Superior temporal gyrus (tissue), 1 donor: ENCODE results near the gene TEX264.
"Not testable (repeated sequence)": the region's sequence is repeated elsewhere in the genome, so short reads cannot be mapped to it uniquely, and the experiment has no call there.

Experiments
- DNase-seq: peaks from one replicate; pipeline ENCODE4 v3.0.0-alpha.2; 2016; ENCODE audit errors: extremely low spot score

Gene TEX264, protein sequence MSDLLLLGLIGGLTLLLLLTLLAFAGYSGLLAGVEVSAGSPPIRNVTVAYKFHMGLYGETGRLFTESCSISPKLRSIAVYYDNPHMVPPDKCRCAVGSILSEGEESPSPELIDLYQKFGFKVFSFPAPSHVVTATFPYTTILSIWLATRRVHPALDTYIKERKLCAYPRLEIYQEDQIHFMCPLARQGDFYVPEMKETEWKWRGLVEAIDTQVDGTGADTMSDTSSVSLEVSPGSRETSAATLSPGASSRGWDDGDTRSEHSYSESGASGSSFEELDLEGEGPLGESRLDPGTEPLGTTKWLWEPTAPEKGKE

GRCh38 chr3:51670823-51671733, at the start of gene TEX264:
Gene TEX264, plus strand, starts transcription at chr3:51671252. Its CDS starts 3,053 bp downstream, at chr3:51674305.
- DNase-seq: peak; percentile 91

- no peak for DNase-seq
Measured at GRCh38 chr3:51622413-51622812, 48.6 kb upstream of the TEX264 start.

GRCh38 chr3:51622868-51623267, 48.2 kb upstream of the TEX264 start:
- peak; percentile 74 for DNase-seq

- DNase-seq: no peak
Measured at GRCh38 chr3:51630513-51630912, 40.5 kb upstream of the TEX264 start.

DNA sequence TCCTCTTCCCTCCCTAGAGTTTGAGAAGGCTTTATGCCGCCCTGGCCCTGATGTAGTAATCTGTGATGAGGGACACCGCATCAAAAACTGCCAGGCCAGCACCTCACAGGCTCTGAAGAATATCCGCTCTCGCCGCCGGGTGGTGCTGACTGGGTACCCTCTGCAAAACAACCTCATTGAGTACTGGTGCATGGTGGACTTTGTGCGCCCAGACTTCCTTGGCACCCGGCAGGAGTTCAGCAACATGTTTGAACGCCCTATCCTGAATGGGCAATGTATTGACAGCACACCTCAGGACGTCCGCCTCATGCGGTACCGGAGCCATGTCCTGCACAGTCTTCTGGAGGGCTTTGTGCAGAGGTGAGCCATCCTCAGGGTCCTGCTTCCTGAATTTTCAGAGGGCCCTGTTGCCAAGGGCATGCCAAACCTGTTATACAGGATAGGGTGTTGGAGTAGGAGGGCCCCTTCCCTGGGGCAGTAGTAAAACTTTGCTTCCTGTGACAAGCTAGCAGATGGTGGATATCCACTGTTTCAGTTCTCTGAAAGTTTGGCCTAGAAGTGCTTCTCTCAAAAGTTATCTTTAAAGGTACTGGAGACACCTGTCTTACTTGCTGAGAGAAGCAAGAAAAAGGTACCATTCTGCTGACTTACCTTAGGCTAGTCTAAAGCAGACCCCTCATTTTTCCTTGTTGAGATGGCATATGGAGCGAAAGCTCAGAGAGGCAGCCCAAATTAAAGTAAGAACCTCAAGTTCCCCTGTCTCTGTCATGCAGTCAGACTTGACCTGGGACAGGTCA, 33.7 kb upstream of the TEX264 start:
- no peak for DNase-seq

- DNase-seq: no peak
Measured at GRCh38 chr3:51637941-51638471, 33.0 kb upstream of the TEX264 start.

GRCh38 chr3:51642462-51642861, 28.6 kb upstream of the TEX264 start:
- DNase-seq: no peak

DNA sequence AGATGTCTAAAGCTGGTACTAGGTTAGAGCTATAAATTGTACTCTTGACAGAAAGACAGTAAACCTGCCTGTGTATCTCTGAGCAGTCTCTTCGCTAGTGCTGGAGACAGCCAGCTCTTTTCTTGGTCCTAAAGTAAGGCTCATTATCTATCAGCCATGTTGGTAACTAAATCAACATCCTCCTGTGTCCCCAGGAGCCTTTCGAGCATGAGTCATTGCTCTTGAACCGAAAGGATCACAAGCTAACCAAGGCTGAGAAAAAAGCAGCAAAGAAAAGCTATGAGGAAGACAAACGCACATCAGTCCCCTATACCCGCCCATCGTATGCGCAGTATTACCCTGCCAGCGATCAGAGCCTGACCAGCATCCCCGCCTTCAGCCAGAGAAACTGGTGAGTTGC, 25.0 kb upstream of the TEX264 start:
- DNase-seq: no peak

GRCh38 chr3:51652103-51652502, 18.9 kb upstream of the TEX264 start:
- not testable (repeated sequence) for DNase-seq

DNA sequence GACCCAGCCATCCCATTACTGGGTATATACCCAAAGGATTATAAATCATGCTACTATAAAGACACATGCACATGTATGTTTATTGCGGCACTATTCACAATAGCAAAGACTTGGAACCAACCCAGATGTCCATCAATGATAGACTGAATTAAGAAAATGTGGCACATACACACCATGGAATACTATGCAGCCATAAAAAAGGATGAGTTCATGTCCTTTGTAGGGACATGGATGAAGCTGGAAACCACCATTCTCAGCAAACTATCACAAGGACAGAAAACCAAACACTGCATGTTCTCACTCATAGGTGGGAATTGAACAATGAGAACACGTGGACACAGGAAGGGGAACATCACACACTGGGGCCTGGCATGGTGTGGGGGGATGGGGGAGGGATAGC, 17.6 kb upstream of the TEX264 start:
- DNase-seq: not testable (repeated sequence)

DNA sequence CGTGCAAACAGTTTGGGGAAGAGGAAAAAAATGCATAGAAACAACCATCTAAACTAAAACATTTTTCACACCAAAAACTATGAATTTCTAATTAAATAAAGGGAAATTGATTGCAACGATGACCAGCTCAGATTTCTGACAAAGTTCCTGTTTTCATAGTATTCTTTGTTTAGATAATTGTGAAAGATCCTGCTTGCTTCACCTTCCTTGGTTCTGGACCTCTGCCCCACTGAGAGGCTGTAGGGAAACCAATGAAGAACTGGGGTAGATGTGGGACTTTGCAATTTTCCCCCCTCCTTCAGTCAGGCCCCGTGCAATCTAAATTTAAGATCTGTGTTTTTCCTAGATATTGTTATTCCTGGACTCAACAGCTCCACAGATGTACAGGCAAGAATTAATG, 13.8 kb upstream of the TEX264 start:
- no peak for DNase-seq

DNA sequence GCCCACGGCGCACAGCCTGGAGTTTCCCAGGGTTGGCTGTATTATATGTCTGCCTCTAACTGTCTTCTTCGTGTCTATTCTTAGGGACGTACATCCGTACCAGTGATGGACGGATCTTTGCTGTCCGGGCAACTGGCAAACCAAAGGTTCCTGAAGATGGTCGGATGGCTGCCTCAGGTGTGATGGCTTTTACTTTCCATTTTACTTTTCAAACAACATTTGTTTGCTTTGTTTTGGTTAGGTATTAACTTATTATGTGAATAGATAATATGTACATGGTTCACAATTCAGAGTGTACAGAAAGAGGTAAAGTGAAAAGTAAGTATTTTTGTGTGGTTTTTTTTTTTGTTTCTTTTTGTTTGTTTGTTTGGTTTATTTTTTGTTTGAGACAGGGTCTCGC, 11.1 kb upstream of the TEX264 start:
- DNase-seq: no peak

GRCh38 chr3:51662456-51662855, 8.6 kb upstream of the TEX264 start:
- DNase-seq: no peak

- no peak for DNase-seq
Measured at GRCh38 chr3:51668756-51669155, 2.3 kb upstream of the TEX264 start.

DNA sequence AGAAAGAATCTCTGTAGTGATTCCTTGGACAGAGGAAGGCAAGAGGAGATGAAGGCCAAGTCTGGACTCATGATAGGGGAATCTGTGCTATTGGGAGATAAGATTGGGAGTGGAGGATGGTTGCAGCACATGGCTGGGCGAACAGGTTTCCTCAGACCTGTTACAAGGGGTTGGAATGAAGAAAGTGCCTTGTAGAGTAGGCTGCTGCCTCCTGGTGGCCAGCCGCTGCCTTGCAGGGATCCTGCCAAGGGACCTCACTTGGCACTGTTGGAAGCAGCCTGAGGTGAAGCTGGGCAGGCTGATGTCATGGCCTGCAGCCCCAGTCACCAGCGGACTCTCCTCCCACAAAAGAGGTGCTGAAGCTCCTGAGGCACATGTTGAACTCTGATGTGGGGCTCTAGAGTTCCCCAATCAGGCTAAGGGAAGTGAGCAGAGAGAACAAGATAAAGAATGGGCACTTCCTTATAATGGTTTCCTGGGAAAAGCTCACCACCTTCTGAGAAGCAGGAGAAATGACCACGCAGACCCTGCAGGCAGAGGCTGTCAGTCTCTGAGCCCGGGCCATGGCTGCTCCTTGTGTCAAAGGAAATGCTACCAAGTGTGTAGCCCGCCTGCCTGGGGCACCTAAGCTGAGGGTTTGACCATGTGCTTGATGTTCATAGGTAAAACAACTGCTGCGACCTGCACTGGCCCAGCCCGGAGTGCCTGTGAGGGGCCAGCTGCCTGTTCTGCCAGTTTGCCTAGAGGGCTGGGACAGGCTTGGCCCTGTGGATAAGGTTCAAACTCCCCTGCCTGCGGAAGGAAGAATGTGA, 1.6 kb upstream of the TEX264 start:
- peak; percentile 84 for DNase-seq

DNA sequence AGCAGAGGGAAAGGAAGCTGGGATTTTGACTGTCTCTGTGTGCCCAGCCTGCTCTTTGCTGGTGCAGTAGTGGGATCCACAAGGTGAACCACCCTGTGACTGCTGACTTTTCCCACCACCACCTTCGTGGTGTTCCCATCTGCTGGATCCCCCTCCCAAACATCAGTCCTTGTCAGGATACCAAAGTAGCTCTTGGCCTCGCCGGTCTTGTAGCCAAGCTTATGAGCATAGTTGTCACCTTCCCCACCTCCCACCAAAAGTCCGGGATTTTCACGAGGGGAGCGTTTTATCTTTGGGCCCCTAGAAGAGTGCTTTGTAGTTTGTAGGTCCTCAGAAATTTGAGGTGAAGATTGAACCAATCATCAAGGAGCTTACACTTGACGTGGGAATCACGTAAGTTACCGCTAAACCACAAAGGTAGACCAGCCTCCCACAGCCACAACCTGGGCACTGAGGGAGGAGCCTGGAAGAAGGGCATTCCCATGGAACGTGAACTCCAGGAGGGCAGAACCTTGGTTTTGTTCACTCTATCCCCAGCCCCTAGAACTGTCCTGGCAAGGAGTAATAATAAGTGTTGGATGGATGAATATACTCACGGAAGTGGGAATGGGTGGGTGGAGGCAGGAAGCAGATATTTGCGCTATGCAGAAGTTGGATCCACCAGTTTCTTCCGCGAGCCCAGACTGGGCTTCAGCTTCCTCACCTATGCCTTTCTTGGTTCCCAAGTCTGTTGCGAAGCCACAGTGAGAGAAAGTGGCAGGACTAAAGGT, 814 bp upstream of the TEX264 start:
- no peak for DNase-seq

- no peak for DNase-seq
Measured at GRCh38 chr3:51671734-51672475, 853 bp downstream of the TEX264 start.

DNA sequence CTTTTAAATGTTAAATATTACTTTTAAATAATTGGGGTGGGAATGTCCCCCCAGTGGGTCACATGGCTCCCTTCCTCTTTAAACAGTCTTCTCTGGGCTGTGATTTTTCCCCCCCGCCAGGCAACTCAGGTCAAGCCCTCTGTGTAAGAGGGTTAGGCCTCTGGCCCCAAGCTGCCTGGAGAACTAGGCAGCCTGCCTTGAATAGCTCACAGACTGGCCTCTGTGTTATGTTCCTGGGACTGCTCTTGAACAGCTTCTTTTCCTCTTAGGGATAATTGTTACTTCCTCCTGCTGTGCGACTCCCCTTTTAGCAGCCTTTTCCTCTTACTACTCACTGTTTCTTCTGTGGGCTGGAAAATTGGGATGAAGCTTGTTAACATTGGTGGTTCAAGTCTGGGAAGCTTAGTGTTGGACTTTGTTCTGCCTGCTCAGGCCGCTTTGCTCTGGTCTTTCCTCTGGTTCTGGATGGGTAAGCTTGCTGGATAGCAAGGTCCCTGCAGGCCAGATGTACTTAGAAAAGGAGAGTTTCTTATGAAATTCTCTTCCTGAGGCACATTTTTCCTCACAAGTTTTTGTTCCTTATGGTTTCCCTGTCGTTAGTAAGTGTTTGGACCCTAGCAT, 2.2 kb downstream of the TEX264 start:
- no peak for DNase-seq
